ENCODE results near the gene RAB38.

The RAB38 gene

DNA sequence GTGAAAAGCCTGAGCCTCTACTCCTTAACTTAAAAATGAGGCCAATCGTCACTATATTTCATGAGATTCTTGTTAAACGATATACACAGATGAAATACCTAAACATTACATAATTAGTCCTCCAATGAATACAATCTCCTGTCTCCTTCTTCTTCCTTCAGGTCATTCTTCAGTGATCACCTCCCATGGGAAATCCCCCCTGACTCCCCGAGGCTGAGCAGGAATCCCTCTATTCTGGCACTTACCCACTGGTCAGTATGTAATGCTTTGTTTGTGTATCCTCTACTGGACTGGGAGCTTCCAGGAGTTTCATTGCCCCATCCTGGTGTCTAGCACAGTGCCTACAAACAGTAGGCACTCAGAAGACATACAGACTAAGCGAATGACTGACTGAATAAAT, 52.3 kb downstream of the RAB38 start:
- DNase-seq (ENCODE audit: low read depth) = no peak
- TF ChIP-seq, protein P1, sequence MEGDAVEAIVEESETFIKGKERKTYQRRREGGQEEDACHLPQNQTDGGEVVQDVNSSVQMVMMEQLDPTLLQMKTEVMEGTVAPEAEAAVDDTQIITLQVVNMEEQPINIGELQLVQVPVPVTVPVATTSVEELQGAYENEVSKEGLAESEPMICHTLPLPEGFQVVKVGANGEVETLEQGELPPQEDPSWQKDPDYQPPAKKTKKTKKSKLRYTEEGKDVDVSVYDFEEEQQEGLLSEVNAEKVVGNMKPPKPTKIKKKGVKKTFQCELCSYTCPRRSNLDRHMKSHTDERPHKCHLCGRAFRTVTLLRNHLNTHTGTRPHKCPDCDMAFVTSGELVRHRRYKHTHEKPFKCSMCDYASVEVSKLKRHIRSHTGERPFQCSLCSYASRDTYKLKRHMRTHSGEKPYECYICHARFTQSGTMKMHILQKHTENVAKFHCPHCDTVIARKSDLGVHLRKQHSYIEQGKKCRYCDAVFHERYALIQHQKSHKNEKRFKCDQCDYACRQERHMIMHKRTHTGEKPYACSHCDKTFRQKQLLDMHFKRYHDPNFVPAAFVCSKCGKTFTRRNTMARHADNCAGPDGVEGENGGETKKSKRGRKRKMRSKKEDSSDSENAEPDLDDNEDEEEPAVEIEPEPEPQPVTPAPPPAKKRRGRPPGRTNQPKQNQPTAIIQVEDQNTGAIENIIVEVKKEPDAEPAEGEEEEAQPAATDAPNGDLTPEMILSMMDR (conservative IDR thresholded peaks at IDR 0.05; ENCODE audit: low read length) = no peak

DNA sequence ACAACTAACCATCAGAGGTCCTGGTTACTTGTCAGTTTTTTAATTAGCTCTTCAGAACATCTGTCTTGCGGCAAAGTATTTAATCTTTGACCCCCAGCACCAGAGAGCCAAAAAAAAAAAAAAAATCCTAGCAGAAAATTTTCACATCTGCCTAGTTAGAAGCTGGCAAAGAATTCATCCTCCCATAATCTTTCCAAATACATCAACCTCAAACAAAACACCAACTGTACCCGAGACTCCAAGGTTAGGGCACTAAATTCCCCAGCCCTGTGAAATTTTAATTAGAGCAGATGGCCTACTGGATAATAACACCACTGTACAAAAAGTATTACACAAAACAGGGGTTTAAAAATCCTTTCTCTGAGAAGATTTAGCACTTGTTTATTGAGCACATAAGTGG, 55.7 kb downstream of the RAB38 start:
- TF ChIP-seq, protein P1 (conservative IDR thresholded peaks at IDR 0.05; ENCODE audit: low read length) = no peak
- no peak for DNase-seq (ENCODE audit: low read depth)
- no peak overlapping the region for H3K4me3 ChIP-seq (ENCODE audit: low read length)

More for the DNA sequence above, 52.3 kb downstream of the RAB38 start:
- no peak overlapping the region for H3K4me3 ChIP-seq (ENCODE audit: low read length)

DNA sequence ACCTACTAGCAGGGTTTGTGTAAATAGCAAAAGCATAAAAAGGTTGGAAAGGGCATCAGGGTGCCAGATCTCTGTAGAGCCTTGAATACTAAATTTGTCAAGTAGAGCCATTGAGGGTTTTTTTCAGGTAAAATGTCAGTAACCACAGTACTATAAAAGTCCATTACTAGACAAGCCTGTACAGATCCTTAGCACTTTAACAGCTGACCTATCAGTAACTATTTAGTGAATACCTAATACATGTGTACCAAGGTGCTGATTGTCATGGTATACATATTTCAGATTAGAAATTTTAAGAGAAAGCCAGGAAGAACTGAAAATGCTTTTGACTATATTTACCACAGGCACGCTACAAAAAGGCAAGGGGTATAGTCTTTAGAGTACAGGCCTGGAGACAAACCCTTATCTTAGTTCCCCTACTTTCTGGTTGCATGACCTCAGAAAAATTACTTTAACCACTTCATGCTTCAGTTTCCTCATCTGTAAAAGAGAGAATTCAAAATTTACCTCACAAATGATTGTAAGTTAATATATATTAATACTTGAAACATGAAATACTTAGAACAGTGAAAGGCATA, 57.9 kb downstream of the RAB38 start:
- DNase-seq (ENCODE audit: low read depth) = no peak
- no peak overlapping the region for H3K4me3 ChIP-seq (ENCODE audit: low read length)
- TF ChIP-seq, protein P1 (conservative IDR thresholded peaks at IDR 0.05; ENCODE audit: low read length) = no peak

DNA sequence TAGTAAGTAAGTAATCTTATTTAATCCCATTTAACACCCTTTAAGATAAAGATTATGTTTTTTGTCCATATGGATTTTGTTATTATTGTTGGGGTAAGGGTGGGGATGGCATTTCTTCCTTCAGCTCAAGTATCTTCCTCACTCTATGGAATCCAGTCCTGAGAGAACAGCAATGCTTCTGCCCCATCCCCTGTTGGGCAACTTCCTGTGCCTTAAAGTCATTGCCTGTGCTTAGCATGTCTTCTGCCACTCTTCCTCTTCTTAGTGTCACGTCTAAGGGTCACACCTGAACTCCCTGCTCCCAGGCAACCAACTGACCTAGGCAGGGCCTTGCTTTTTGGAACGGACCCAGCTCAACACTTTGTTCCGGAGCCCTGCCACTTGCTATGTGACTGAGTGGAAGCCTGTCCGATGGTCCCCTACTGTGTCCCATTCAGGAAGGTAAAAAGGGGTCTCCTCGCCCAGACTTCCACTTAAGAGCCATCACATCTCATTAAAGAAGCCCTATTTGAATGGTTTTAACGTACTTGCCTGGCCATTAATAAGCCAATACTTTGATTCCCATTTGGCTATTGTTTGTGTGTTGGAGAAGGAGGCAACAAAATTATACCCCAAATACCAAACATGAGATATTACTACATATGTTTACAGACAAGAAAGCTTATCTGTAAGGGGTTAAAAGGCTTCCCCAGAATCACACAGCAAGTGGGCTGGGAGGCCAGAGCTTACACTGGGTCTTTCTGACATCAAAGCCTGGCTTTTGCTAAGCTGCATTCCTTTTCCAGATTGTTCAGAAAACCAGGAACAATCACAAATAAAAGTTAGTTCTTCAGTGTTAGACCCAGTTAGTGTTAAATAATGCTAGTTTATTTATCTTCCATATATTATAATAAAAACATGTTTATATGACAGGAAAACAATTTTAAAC, 59.2 kb downstream of the RAB38 start:
- H3K4me3 ChIP-seq (ENCODE audit: low read length) = no peak overlapping the region
- TF ChIP-seq, protein P1 (conservative IDR thresholded peaks at IDR 0.05; ENCODE audit: low read length) = no peak
- DNase-seq (ENCODE audit: low read depth) = no peak

DNA sequence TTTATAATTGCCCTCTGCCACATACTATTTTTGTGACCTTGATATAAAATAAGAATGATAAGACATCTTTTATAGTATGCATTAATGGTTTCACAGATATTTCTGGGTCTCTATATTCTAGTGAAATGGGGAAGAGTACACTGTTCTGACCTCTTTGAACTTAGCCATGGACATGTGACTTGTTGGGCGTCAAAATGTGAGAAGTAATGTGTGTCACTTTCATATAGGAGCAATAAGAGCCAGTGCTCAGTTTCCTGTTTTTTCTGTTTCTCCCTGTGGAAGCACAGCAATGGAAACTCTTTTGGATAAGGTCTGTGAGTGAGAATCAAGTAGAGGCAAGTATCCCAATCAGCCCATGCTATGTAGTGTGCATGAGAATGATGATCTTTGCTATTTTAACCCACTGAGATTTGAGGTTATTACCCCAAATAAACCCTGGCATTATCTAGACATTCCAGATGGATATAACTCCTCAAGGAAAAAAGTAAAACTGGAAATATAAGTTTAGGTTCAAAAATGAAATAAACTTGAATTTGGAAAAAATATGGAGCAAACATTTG, 60.7 kb downstream of the RAB38 start:
- no peak for DNase-seq (ENCODE audit: low read depth)
- H3K4me3 ChIP-seq (ENCODE audit: low read length) = no peak overlapping the region
- TF ChIP-seq, protein P1 (conservative IDR thresholded peaks at IDR 0.05; ENCODE audit: low read length) = no peak

DNA sequence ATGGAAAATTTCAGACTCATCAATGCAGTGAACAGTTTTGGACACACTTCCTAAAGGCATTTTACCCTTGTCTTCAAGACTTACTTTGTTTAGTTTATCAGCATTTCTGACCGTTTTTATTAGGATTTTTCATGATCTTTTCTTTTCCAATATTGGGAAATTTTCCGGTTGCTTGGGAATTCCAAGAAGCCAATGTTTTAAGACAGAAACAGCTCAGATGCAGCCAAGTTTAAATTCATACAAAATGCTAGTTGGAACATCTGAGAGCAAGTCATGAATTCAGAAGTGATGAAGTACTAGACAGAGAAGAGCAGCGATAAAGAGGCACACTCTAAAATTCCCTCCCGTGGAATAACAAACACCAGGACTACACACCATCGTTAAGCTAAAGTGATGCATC, 68.6 kb downstream of the RAB38 start:
- no peak overlapping the region for H3K4me3 ChIP-seq (ENCODE audit: low read length)
- no peak for DNase-seq (ENCODE audit: low read depth)
- TF ChIP-seq, protein P1 (conservative IDR thresholded peaks at IDR 0.05; ENCODE audit: low read length) = no peak
